Lower leg skin (tissue), 4 donors: ENCODE measurements around the gene CTBP2. TPM values are rescaled to one million over a fixed set of nuclear protein-coding genes. Genes with fewer than 3 reads are reported as not detected.
A peak's percentile ranks its signal among the peaks of the same experiment; 100 is the strongest.

ENCODE experiments used
- DNase-seq, 2 donors: peaks; one replicate each; pipeline ENCODE4 v3.0.0-alpha.2; 2019; ENCODE audit warnings: low spot score in 2 of 2
- H3K4me3 ChIP-seq: fragments of 200-600 bp; sonication (generic); 2 replicates; pipeline ENCODE4 v1.5.1; 2017; ENCODE audit warnings: mild to moderate bottlenecking, low read depth; ENCODE audit not compliant: poor library complexity, severe bottlenecking
- POLR2A ChIP-seq, 2 donors: fragments of 450-650 bp; IDR thresholded peaks; one replicate each; pipeline ENCODE4 v1.6.1; 2016 to 2017; ENCODE audit warnings: antibody characterized with exemption in 2 of 2, mild to moderate bottlenecking in 1 of 2, moderate library complexity in 1 of 2
- WGBS, 2 donors: methylation state at CpG; one replicate each; pipeline ENCODE4 v1.1.5; 2018; 5-methylcytosine and 5-hydroxymethylcytosine counted together
- intact Hi-C: fragments of 100-400 bp; cut with DNase I; formaldehyde crosslinking; loops from one replicate; pipeline ENCODE4 v1.15.0; 2023; ENCODE audit warnings: low total_unique reads
- total RNA-seq, 4 donors: library from RNA; depleted of rRNA; stranded (reverse); fragments of >200 nt; gene quantifications; one replicate each; pipeline ENCODE4 v1.1.0, GENCODE V29; 2016
- TF ChIP-seq, protein P1 (sequence below), 3 donors: fragments of 450-650 bp; IDR thresholded peaks; one replicate each; pipeline ENCODE4 v1.5.1; 2016; ENCODE audit warnings: antibody characterized with exemption in 3 of 3, mild to moderate bottlenecking in 3 of 3, moderate library complexity in 2 of 3

The CTBP2 gene
- total RNA-seq, 4 donors from 2014 or later = 30.3 to 39.5 (median 32.2) TPM

DNA sequence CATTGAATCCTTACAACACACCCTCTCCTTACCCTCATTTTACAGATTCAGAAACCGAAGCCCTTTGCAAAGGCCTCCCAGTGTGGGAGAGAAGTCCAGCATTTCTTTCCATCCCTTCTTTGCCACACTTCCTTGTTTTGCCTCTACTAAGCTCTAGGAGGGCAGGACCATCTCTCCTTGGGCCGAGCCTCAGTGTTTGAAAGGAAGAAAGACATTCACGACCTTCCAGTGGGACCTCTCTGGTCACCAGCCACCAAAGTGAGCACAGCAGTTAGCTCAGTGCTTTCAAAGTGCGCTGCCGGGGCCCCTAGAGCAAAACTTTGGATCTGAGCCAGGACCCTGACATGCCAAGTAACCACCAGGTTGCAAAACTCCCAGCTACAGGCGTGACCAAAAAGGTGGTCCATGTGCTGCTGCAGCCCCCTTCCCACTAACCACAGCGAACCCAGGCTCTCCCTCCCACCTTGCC, 12.4 kb downstream of the CTBP2 start:
- H3K4me3 ChIP-seq = no peak overlapping the region
- peak in 1 of 2 donors; percentile 89 for DNase-seq
- 57 to 60% methylated on average over 7 of the region's 7 CpGs for WGBS, 2 donors
- TF ChIP-seq, protein P1, sequence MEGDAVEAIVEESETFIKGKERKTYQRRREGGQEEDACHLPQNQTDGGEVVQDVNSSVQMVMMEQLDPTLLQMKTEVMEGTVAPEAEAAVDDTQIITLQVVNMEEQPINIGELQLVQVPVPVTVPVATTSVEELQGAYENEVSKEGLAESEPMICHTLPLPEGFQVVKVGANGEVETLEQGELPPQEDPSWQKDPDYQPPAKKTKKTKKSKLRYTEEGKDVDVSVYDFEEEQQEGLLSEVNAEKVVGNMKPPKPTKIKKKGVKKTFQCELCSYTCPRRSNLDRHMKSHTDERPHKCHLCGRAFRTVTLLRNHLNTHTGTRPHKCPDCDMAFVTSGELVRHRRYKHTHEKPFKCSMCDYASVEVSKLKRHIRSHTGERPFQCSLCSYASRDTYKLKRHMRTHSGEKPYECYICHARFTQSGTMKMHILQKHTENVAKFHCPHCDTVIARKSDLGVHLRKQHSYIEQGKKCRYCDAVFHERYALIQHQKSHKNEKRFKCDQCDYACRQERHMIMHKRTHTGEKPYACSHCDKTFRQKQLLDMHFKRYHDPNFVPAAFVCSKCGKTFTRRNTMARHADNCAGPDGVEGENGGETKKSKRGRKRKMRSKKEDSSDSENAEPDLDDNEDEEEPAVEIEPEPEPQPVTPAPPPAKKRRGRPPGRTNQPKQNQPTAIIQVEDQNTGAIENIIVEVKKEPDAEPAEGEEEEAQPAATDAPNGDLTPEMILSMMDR (IDR thresholded peaks at IDR 0.05) = no peak
- no peak for TF ChIP-seq POLR2A (IDR thresholded peaks at IDR 0.05)
- intact Hi-C loops = no loop called here

DNA sequence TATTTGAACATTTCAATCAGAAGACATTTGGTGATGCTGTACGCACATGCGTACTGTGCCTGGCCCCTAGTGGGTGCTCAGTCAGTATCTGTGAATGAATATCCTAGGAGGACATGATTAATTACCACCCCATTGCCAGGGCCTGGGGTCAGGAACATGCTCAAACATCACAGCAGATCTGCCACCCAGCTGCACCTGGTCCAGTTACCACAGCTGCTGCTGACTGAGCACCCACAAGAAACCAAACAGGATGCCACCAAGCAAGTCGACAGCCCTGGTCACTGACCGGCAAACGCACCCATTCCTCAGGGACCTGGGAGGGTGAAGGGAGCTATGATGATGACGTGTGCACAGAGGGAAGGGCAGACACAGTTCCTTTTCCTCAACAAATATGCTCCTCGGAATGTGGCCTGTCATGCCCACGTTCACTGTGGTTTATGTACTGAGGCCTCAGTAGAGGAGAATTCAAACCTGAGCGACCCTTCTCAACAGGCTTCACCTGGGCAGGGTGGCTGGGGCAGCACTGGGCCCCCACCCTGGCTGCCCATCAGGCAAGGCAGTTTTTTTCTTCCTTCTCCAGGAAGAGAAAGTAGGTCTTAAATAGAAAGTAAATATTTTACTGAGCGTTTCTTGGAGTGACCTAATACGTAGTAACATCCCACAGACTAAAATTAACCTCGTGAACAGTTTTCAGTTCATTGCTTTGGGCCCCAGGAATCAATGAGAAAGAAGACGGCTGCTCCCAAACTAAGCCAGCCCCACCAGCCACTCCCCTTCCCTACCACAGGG, 13.4 kb downstream of the CTBP2 start:
- TF ChIP-seq, protein P1 (IDR thresholded peaks at IDR 0.05) = no peak
- no peak for TF ChIP-seq POLR2A (IDR thresholded peaks at IDR 0.05)
- no peak overlapping the region for H3K4me3 ChIP-seq
- no peak for DNase-seq
- 30 to 38% methylated on average over 13 of the region's 13 CpGs for WGBS, 2 donors
- intact Hi-C loops = no loop called here

DNA sequence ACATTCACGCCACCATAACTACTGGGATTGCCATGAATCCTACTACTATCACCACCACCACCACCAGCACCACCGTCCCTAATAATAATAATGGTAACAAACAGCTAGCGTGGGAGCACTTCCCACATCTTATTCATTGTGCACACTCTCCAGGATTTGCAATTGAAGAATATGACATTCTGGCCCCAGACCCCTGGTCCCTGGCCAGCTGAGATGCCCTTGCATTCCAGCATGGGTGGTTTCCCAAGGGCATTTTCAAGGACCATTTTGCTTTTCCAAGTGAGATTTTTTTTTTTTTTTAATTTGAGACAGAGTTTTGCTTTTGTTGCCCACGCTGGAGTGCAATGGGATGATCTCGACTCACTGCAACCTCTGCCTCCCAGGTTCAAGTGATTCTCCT, 14.7 kb downstream of the CTBP2 start:
- intact Hi-C loops = no loop called here
- 70 to 87% methylated on average over 5 of the region's 5 CpGs for WGBS, 2 donors
- no peak for DNase-seq
- no peak overlapping the region for H3K4me3 ChIP-seq
- TF ChIP-seq, protein P1 (IDR thresholded peaks at IDR 0.05) = no peak
- TF ChIP-seq POLR2A (IDR thresholded peaks at IDR 0.05) = no peak

DNA sequence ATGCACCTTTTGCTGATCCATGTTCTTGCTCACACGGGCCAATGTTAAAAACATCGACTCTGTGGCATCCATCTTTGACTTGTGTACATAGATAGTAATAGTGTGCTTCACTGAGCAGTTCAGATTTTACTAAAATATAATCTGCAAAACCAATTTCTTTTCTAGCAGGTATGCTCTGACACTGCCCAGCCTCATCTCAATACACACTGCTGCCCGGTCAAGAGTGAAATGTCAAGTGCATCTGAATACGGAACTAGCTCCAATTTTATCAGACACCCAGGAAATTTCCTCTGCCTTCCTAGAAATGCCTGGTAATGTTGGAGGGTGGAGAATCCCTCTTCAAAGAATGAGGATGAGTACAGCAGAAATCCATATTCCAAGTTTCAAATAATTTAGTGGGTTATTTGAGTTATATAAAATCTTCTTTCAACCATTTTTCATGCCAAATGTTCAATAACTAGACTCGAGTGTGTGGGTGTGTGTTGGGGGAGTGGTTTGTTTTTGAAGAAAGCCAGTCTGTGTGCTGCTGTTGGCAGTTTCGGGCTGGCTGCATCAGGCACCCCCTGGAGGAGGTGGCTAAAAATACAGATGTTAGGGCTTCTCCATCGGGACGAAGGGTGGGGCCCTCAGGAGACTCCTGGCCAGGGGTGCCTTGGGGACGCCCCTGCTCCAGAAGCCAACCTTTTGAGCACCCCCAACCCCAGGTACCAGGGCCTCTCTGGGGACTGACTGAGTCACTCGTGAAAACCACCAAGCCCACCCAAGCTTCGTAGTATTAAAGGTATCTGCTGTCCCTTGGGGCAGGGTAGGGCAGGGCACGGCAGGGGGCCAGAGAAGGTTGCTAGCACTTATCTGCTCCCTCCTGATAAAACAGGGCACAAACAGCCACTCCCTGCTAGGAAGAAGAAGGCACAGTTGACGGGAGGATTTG, 15.4 kb downstream of the CTBP2 start:
- H3K4me3 ChIP-seq = no peak overlapping the region
- no peak for TF ChIP-seq POLR2A (IDR thresholded peaks at IDR 0.05)
- TF ChIP-seq, protein P1 (IDR thresholded peaks at IDR 0.05) = no peak
- WGBS, 2 donors = 31 to 33% methylated on average over 12 to 13 of the region's 13 CpGs
- DNase-seq = no peak
- intact Hi-C loops = no loop called here

DNA sequence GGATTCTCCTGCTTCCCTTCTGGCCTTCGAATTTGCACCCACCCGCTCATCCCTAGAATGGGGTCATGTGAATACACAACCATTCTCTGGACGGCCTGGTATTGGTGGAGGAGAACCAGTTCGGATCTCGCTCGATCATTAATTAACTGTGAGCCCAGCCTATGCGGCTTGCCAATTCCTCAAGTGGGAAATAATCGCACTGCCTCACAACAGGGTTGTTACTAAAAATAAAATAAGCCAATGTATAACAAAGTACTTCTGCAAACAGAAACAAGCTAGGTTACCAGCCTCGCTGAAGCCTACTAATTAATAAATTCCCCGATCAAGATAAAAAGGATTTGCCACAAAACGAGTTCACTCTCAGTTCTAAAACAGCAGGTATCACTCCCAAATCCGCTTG, 16.2 kb downstream of the CTBP2 start:
- no peak overlapping the region for H3K4me3 ChIP-seq
- intact Hi-C loops = no loop called here
- TF ChIP-seq POLR2A (IDR thresholded peaks at IDR 0.05) = no peak
- no peak for DNase-seq
- WGBS, 2 donors = 65 to 69% methylated on average over 12 of the region's 12 CpGs

DNA sequence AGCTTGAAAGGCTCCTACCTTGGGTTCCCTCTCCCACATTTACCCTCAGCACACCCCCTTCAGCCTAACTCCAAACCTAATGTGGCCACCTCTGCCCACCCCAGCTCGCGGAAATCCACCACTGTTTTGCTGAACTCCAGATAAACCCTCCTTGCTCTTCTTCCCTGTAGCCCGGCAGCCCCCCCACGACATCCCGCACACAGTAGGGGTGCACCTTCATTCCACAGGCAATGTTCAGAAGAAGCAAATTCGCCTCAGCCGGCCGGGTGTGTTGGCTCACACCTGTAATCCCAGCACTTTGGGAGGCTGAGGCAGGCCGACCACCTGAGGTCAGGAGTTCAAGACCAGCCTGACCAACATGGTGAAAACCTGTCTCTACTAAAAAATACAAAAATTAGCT, 17.4 kb downstream of the CTBP2 start:
- WGBS, 2 donors = 90 to 92% methylated on average over 9 of the region's 9 CpGs
- intact Hi-C loops = no loop called here
- TF ChIP-seq POLR2A (IDR thresholded peaks at IDR 0.05) = no peak
- TF ChIP-seq, protein P1 (IDR thresholded peaks at IDR 0.05) = no peak
- H3K4me3 ChIP-seq = no peak overlapping the region
- DNase-seq = no peak
